ENCODE measurements around the gene RANGAP1. TPM values are rescaled to one million over a fixed set of nuclear protein-coding genes. Genes with fewer than 3 reads are reported as not detected.

RANGAP1 gene
- total and polyA plus RNA-seq, 10 donors = 26.8 to 53.4 (median 43.7) TPM

DNA sequence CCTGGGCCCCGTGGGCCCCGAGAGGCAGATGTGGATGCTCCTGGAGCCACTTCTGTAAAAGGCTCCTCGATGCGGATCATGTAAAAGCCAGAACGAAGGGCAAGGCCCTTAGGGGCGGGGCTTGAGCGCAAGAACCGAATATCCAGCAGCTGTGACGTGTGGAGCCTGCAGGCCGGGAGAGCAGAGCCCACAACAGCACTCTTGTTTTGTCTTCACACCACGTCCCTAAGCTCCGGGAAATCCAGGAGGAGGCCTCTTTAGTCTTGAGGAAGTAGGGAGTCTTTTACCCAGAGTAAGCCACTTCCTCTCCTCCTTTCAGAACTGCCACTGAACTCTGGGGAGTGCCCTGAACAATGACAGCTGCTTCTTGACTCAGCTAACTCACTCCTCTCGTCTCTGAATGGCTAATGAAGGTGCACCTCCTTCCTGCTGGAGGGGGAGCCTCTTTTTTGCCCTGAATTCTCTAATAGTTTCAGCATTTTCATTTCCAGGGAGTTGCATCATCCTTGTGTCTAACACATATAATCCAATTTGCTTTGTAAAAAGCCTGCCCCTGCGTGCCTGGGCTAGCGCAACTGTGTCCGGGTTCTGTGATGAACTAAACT is 68.3 kb downstream of the RANGAP1 start:
- no peak for TF ChIP-seq POLR2A (IDR thresholded peaks at IDR 0.05)
- peak; percentile 17 to 60 (median 55) for TF ChIP-seq POLR2AphosphoS5 (IDR thresholded peaks at IDR 0.05)
- Histone ChIP-seq H3K4me1 (peaks cover 12 to 29% (median 19%) of the 10 kb centered on the region in 6 donors), H3K27me3 (replicated peaks in 1 of 7) (no peaks in the 10 kb centered on the region), H3K4me3 (peak overlapping the region in 3 of 8 donors; percentile 7 to 37 (median 21)), H3K36me3 (peaks cover 4 to 85% (median 51%) of the 10 kb centered on the region in 6 donors), H3K27ac (peak overlapping the region in 7 of 8 donors; percentile 50 to 81 (median 73)), H3K9me3 (no peaks in the 10 kb centered on the region)
- intact Hi-C loops (cut with DNase I; ENCODE audit: low total_unique reads) = no loop called here
- 19 to 34% (median 22%) methylated on average over 6 to 16 of the region's 16 CpGs for WGBS, 5 donors
- no peak for DNase-seq

GRCh38 chr22:41216984-41217383 is 69.0 kb downstream of the RANGAP1 start:
- no peak for TF ChIP-seq POLR2AphosphoS5 (IDR thresholded peaks at IDR 0.05)
- TF ChIP-seq POLR2A (IDR thresholded peaks at IDR 0.05) = no peak
- TF ChIP-seq, protein P1, sequence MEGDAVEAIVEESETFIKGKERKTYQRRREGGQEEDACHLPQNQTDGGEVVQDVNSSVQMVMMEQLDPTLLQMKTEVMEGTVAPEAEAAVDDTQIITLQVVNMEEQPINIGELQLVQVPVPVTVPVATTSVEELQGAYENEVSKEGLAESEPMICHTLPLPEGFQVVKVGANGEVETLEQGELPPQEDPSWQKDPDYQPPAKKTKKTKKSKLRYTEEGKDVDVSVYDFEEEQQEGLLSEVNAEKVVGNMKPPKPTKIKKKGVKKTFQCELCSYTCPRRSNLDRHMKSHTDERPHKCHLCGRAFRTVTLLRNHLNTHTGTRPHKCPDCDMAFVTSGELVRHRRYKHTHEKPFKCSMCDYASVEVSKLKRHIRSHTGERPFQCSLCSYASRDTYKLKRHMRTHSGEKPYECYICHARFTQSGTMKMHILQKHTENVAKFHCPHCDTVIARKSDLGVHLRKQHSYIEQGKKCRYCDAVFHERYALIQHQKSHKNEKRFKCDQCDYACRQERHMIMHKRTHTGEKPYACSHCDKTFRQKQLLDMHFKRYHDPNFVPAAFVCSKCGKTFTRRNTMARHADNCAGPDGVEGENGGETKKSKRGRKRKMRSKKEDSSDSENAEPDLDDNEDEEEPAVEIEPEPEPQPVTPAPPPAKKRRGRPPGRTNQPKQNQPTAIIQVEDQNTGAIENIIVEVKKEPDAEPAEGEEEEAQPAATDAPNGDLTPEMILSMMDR (IDR thresholded peaks at IDR 0.05 in 8 of 11, conservative IDR thresholded peaks at IDR 0.05 in 3 of 11) = no peak
- H3K4me3 ChIP-seq = peak overlapping the region in 2 of 8 donors; percentile 7 to 37
- no peak for DNase-seq
- WGBS, 5 donors = 73 to 88% (median 82%) methylated on average over 12 to 13 of the region's 13 CpGs
- peak overlapping the region in 7 of 8 donors; percentile 50 to 81 (median 73) for H3K27ac ChIP-seq
- no peaks in the 10 kb centered on the region for H3K27me3 ChIP-seq (replicated peaks in 1 of 7)
- H3K9me3 ChIP-seq = no peaks in the 10 kb centered on the region
- peaks cover 12 to 29% (median 19%) of the 10 kb centered on the region in 6 donors for H3K4me1 ChIP-seq
- intact Hi-C loops (cut with DNase I; ENCODE audit: low total_unique reads) = no loop called here
- peaks cover 0 to 85% (median 48%) of the 10 kb centered on the region in 6 donors for H3K36me3 ChIP-seq

DNA sequence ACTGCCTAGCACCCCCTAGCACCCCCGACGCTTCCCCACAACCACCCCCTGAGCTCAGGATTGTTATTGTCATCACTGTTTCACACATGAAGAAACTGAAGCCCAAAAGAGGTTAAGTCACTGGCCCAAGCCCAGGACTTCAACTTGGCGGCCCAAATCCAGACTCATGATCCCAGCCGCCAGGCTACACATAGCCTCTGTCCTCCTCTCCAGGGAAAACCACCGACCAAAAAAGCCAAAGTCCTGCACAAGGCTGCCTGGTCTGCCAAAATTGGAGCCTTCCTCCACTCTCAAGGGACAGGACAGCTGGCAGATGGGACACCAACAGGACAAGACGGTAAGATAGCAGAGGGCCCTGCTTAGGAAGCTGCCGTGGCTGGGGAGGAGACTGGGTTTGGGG is 70.1 kb downstream of the RANGAP1 start:
- intact Hi-C loops (cut with DNase I; ENCODE audit: low total_unique reads) = no loop called here
- no peak overlapping the region for H3K4me3 ChIP-seq
- WGBS, 5 donors = 93 to 98% (median 97%) methylated on average over 7 of the region's 7 CpGs
- H3K27me3 ChIP-seq (replicated peaks in 1 of 7) = no peaks in the 10 kb centered on the region
- H3K36me3 ChIP-seq = peaks cover 0 to 85% (median 41%) of the 10 kb centered on the region in 6 donors
- H3K9me3 ChIP-seq = no peaks in the 10 kb centered on the region
- H3K27ac ChIP-seq = peak overlapping the region in 6 of 8 donors; percentile 51 to 81 (median 74)
- no peak for DNase-seq
- peaks cover 12 to 29% (median 19%) of the 10 kb centered on the region in 6 donors for H3K4me1 ChIP-seq
- TF ChIP-seq POLR2A (IDR thresholded peaks at IDR 0.05) (no peak), POLR2AphosphoS5 (IDR thresholded peaks at IDR 0.05) (no peak)
- TF ChIP-seq, protein P1 (IDR thresholded peaks at IDR 0.05 in 8 of 11, conservative IDR thresholded peaks at IDR 0.05 in 3 of 11) = no peak

DNA sequence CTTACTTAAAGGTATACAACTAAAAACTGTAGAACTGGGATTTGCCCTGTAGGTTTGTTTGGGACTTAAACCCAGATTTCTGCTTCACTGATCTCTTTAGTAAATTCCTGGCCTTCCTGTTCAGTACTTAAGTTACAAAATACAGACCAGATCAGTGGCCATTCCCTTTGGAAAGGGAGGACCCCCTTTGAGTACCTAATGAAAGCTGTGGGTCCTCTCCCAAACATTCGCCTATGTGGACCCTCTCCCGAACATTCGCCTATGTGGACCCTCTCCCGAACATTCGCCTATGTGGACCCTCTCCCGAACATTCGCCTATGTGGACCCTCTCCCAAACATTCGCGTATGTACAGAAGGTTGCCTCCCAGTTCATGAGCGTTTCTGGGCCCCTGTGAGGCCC is 70.6 kb downstream of the RANGAP1 start:
- DNase-seq = no peak
- H3K36me3 ChIP-seq = peaks cover 0 to 85% (median 41%) of the 10 kb centered on the region in 6 donors
- TF ChIP-seq, protein P1 (IDR thresholded peaks at IDR 0.05 in 8 of 11, conservative IDR thresholded peaks at IDR 0.05 in 3 of 11) = no peak
- TF ChIP-seq POLR2A (IDR thresholded peaks at IDR 0.05) = no peak
- TF ChIP-seq POLR2AphosphoS5 (IDR thresholded peaks at IDR 0.05) = no peak
- 96 to 98% (median 97%) methylated on average over 10 of the region's 10 CpGs for WGBS, 5 donors
- H3K4me1 ChIP-seq = peaks cover 12 to 29% (median 19%) of the 10 kb centered on the region in 6 donors
- no peak overlapping the region for H3K4me3 ChIP-seq
- H3K9me3 ChIP-seq = no peaks in the 10 kb centered on the region
- H3K27me3 ChIP-seq (replicated peaks in 1 of 7) = no peaks in the 10 kb centered on the region
- intact Hi-C loops (cut with DNase I; ENCODE audit: low total_unique reads) = no loop called here
- H3K27ac ChIP-seq = no peak overlapping the region

Measured in spleen (tissue), 11 donors.